CD14-positive monocyte (primary cell): ENCODE measurements around the gene HSD11B2. TPM values are rescaled to one million over a fixed set of nuclear protein-coding genes. Genes with fewer than 3 reads are reported as not detected.
A peak's percentile ranks its signal among the peaks of the same experiment; 100 is the strongest.

Experiments used
- DNase-seq, 3 donors: peaks; one replicate each; pipeline ENCODE4 v3.0.0-alpha.2; 2011 to 2022
- H2AFZ ChIP-seq: 2 replicates; pipeline ENCODE4 v1.6.0; 2012; ENCODE audit warnings: mild to moderate bottlenecking, low read depth, low read length, inconsistent platforms; ENCODE audit not compliant: insufficient read depth, poor library complexity, severe bottlenecking
- H3K27ac ChIP-seq, 2 donors: 1 replicate in 1 of 2; 2 replicates in 1 of 2; pipeline ENCODE4 v1.5.1; 2012 to 2013; ENCODE audit warnings: low read length in 2 of 2, control low read depth in 1 of 2, inconsistent platforms in 1 of 2, low read depth in 1 of 2, mild to moderate bottlenecking in 1 of 2
- H3K27me3 ChIP-seq, 2 donors: one replicate each; pipeline versions ENCODE4 v1.6.0 to v1.6.1; 2011 to 2013; ENCODE audit warnings: low read length in 2 of 2; ENCODE audit not compliant: control insufficient read depth in 2 of 2, insufficient read depth in 2 of 2
- H3K36me3 ChIP-seq, 2 donors: replicated peaks in 1 of 2; 1 replicate in 1 of 2; 2 replicates in 1 of 2; pipeline versions ENCODE4 v1.5.1 to v1.6.1; 2012 to 2013; ENCODE audit warnings: low read length in 2 of 2, control low read depth in 1 of 2, inconsistent platforms in 1 of 2, mild to moderate bottlenecking in 1 of 2; ENCODE audit not compliant: insufficient read depth in 2 of 2, control insufficient read depth in 1 of 2
- H3K4me1 ChIP-seq, 2 donors: 1 replicate in 1 of 2; 2 replicates in 1 of 2; pipeline versions ENCODE4 v1.5.1 to v1.6.1; 2012 to 2013; ENCODE audit warnings: low read length in 2 of 2, control low read depth in 1 of 2, inconsistent platforms in 1 of 2, mild to moderate bottlenecking in 1 of 2, moderate library complexity in 1 of 2; ENCODE audit not compliant: insufficient read depth in 2 of 2, control insufficient read depth in 1 of 2
- H3K4me2 ChIP-seq: replicated peaks from 2 replicates; pipeline ENCODE3; 2012; ENCODE audit warnings: low read length, moderate library complexity, mild to moderate bottlenecking; ENCODE audit not compliant: poor library complexity, severe bottlenecking; ENCODE audit errors: extremely low read depth
- H3K4me3 ChIP-seq, 3 experiments: fragments of 200-600 bp in 1 of 3; sonication (generic) in 1 of 3; replicated peaks in 1 of 3; 1 replicate in 2 of 3; 2 replicates in 1 of 3; pipeline ENCODE4 v1.5.1; 2011 to 2013; ENCODE audit warnings: low read length in 3 of 3, mild to moderate bottlenecking in 3 of 3, control low read depth in 2 of 3, low read depth in 2 of 3, inconsistent platforms in 1 of 3, moderate library complexity in 1 of 3
- H3K79me2 ChIP-seq: 2 replicates; pipeline ENCODE4 v1.6.0; 2012; ENCODE audit warnings: mild to moderate bottlenecking, control low read depth, inconsistent platforms, low read length, moderate library complexity; ENCODE audit not compliant: insufficient read depth
- H3K9ac ChIP-seq: 2 replicates; pipeline ENCODE4 v1.6.0; 2017; ENCODE audit warnings: low read length, mild to moderate bottlenecking; ENCODE audit not compliant: insufficient read depth, poor library complexity, severe bottlenecking
- H3K9me3 ChIP-seq, 2 donors: replicated peaks in 1 of 2; 1 replicate in 1 of 2; 2 replicates in 1 of 2; pipeline versions ENCODE4 v1.5.1 to v1.6.1; 2012 to 2013; ENCODE audit warnings: low read length in 2 of 2, control low read depth in 1 of 2; ENCODE audit not compliant: control insufficient read depth in 1 of 2, insufficient read depth in 1 of 2
- H4K20me1 ChIP-seq: 2 replicates; pipeline ENCODE4 v1.6.0; 2012; ENCODE audit warnings: mild to moderate bottlenecking, low read length, control low read depth, moderate library complexity; ENCODE audit not compliant: insufficient read depth
- H3K27ac Mint-ChIP-seq, 7 donors: one replicate each; pipeline ENCODE4 v1.8.0; 2020; ENCODE audit warnings: mild to moderate bottlenecking in 7 of 7, mixed read lengths in 7 of 7, moderate library complexity in 6 of 7, inconsistent platforms in 2 of 7
- H3K27me3 Mint-ChIP-seq, 3 donors: one replicate each; pipeline ENCODE4 v1.8.0; 2021 to 2022; ENCODE audit warnings: low read depth in 3 of 3, mild to moderate bottlenecking in 3 of 3, mixed read lengths in 3 of 3, moderate library complexity in 3 of 3, inconsistent platforms in 1 of 3
- H3K36me3 Mint-ChIP-seq, 2 donors: one replicate each; pipeline ENCODE4 v1.8.0; 2020; ENCODE audit warnings: mixed read lengths in 2 of 2, inconsistent platforms in 1 of 2, mild to moderate bottlenecking in 1 of 2
- H3K4me1 Mint-ChIP-seq: one replicate; pipeline ENCODE4 v1.8.0; 2020; ENCODE audit warnings: mild to moderate bottlenecking, mixed read lengths
- H3K4me3 Mint-ChIP-seq, 2 donors: one replicate each; pipeline ENCODE4 v1.8.0; 2020; ENCODE audit warnings: mild to moderate bottlenecking in 2 of 2, mixed read lengths in 2 of 2, moderate library complexity in 1 of 2
- H3K9me3 Mint-ChIP-seq, 7 donors: one replicate each; pipeline ENCODE4 v1.8.0; 2020 to 2022; ENCODE audit warnings: mixed read lengths in 7 of 7, mild to moderate bottlenecking in 6 of 7, moderate library complexity in 6 of 7, inconsistent platforms in 2 of 7
- WGBS: methylation state at CpG from one replicate; pipeline ENCODE4 v1.1.5; 2013; ENCODE audit warnings: missing lambda C conversion rate; ENCODE audit not compliant: insufficient coverage; 5-methylcytosine and 5-hydroxymethylcytosine counted together
- intact Hi-C, 2 donors: fragments of 100-400 bp; cut with micrococcal nuclease; formaldehyde crosslinking; loops; one replicate each; pipeline versions ENCODE4 v1.15.0 to v1.15.1; 2023
- polyA plus RNA-seq, 3 donors: library from polyadenylated mRNA; depleted of rRNA in 1 of 3; unstranded in 2 of 3; stranded (reverse) in 1 of 3; fragments of 300-500 nt in 2 of 3; fragments of >200 nt in 1 of 3; fragmentation: Illumina TruSeq in 2 of 3; gene quantifications; 1 replicate in 2 of 3; 2 replicates in 1 of 3; pipeline ENCODE4 v1.2.3, GENCODE V29; 2012 to 2021
- TF ChIP-seq, protein P1 (sequence below): fragments of 200-600 bp; IDR thresholded peaks from one replicate; pipeline ENCODE4 v1.8.0; 2022; ENCODE audit warnings: antibody characterized with exemption, mild to moderate bottlenecking

Gene HSD11B2
- polyA plus RNA-seq, 3 donors, result not detected

DNA sequence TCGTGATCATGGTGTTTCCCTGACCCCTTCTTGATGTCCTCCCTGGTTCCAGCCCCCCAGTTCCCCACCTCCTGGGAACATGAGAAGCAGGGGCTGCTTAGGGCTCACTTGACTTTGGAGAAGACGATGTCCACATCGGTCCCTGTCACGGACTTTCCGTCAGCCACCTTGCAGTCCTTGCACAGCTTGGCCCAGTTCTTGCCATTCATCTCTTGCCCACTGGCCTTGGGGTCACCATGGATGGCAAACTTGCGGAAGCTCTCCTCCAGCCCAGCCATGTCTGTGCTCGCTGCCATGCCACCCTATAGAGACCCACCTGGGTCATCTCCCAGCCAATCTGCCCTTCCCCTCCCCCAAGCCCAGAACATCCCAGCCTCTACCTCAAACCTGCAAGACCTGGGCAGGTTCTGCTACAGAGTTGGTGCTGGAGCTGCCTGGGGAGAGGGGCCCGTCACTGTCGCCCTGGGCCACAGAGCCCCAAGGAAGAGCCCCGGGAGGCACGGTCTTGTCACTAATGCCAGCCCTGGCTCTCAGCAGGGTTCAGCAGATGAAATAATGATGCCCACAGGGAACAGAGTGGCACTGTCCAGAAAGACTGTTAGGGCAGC lies 40.0 kb upstream of the HSD11B2 start:
- H3K27ac Mint-ChIP-seq, result peak overlapping the region; percentile 88 to 95 (median 94)
- peaks cover 19 to 48% (median 33%) of the 10 kb centered on the region in 3 donors for H3K27me3 Mint-ChIP-seq
- intact Hi-C loops, result no loop called here

GRCh38 chr16:67391424-67392300 lies 39.3 kb upstream of the HSD11B2 start:
- Mint-ChIP-seq H3K9me3 (peaks cover 0 to 8% (median 0%) of the 10 kb centered on the region in 7 donors), H3K4me1 (peaks cover 67% of the 10 kb centered on the region), H3K27ac (peak overlapping the region in 6 of 7 donors; percentile 19 to 95 (median 88)), H3K4me3 (peak overlapping the region; percentile 39 to 92), H3K36me3 (peaks cover 16 to 26% of the 10 kb centered on the region in 2 donors), H3K27me3 (peaks cover 19 to 49% (median 30%) of the 10 kb centered on the region in 3 donors)
- TF ChIP-seq, protein P1, sequence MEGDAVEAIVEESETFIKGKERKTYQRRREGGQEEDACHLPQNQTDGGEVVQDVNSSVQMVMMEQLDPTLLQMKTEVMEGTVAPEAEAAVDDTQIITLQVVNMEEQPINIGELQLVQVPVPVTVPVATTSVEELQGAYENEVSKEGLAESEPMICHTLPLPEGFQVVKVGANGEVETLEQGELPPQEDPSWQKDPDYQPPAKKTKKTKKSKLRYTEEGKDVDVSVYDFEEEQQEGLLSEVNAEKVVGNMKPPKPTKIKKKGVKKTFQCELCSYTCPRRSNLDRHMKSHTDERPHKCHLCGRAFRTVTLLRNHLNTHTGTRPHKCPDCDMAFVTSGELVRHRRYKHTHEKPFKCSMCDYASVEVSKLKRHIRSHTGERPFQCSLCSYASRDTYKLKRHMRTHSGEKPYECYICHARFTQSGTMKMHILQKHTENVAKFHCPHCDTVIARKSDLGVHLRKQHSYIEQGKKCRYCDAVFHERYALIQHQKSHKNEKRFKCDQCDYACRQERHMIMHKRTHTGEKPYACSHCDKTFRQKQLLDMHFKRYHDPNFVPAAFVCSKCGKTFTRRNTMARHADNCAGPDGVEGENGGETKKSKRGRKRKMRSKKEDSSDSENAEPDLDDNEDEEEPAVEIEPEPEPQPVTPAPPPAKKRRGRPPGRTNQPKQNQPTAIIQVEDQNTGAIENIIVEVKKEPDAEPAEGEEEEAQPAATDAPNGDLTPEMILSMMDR, result no peak
- peaks cover 75 to 76% of the 10 kb centered on the region in 2 donors for H3K4me1 ChIP-seq
- peak overlapping the region in 2 of 3 experiments; percentile 77 to 78 for H3K4me3 ChIP-seq
- intact Hi-C loops, result no loop called here
- peaks cover 0 to 19% of the 10 kb centered on the region in 2 donors for H3K27me3 ChIP-seq
- H3K79me2 ChIP-seq, result no peaks in the 10 kb centered on the region
- peak in 2 of 3 donors; percentile 14 to 16 for DNase-seq
- no peak overlapping the region for H2AFZ ChIP-seq
- H3K9ac ChIP-seq, result no peak overlapping the region
- H3K27ac ChIP-seq, result peak overlapping the region; percentile 63 to 65
- H3K4me2 ChIP-seq, result peak overlapping the region; percentile 87
- no peaks in the 10 kb centered on the region for H3K36me3 ChIP-seq
- no peaks in the 10 kb centered on the region for H3K9me3 ChIP-seq
- 49% methylated on average over 11 of the region's 15 CpGs for WGBS
- peaks cover 55% of the 10 kb centered on the region for H4K20me1 ChIP-seq

More for the DNA sequence above, 40.0 kb upstream of the HSD11B2 start:
- Mint-ChIP-seq H3K4me3 (peak overlapping the region; percentile 66 to 83), H3K36me3 (peaks cover 16 to 26% of the 10 kb centered on the region in 2 donors), H3K9me3 (peaks cover 0 to 8% (median 0%) of the 10 kb centered on the region in 7 donors), H3K4me1 (peaks cover 66% of the 10 kb centered on the region)
- WGBS, result 69% methylated on average over 11 of the region's 11 CpGs
- no peak overlapping the region for H2AFZ ChIP-seq
- TF ChIP-seq, protein P1, result no peak
- no peaks in the 10 kb centered on the region for H3K9me3 ChIP-seq
- H3K36me3 ChIP-seq, result no peaks in the 10 kb centered on the region
- H3K9ac ChIP-seq, result no peak overlapping the region
- peak overlapping the region in 2 of 3 experiments; percentile 12 to 78 for H3K4me3 ChIP-seq
- no peaks in the 10 kb centered on the region for H3K79me2 ChIP-seq
- peaks cover 67 to 69% of the 10 kb centered on the region in 2 donors for H3K4me1 ChIP-seq
- H4K20me1 ChIP-seq, result peaks cover 54% of the 10 kb centered on the region
- DNase-seq, result no peak
- peak overlapping the region; percentile 63 to 65 for H3K27ac ChIP-seq
- peaks cover 0 to 19% of the 10 kb centered on the region in 2 donors for H3K27me3 ChIP-seq
- H3K4me2 ChIP-seq, result peak overlapping the region; percentile 87
